ENCODE measurements around the gene FADS3. TPM values are rescaled to one million over a fixed set of nuclear protein-coding genes. Genes with fewer than 3 reads are reported as not detected.

The FADS3 gene
- total RNA-seq, 2 experiments from 2014 or later, result 7.2 to 10.1 TPM

DNA sequence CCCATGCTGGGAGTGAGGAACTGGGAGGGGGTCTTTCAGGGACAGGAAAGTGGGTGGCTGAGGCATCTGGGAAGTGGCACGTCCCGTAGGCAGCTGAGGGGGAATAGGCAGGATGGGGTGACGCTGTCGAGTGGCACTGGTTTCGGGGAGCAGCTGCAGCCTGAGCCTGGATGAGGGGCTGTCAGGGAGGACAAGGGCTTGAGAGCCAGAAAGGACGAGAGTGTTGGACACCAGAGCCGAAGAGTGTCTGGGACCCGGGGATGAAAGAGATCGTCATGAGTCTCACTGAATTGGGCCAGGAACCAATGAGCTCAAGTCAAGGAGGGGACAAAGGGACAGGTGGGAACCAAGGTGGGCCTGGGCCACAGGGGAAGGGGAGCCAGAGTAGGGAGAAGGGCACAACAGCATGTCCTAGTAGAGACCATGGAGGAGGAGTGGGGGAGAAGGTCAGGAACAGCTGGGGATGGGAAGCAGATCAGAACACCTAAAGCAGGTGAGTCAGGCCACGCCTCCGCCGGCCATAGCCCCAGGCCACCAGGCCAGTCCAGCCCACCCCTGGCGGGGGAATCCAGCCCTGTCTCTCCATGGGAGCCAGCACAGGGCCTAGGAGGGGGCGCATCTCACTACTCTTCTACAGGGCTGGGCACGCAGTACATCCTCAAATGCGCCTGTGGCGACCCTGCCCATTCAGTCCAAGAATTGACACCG, 21.8 kb upstream of the FADS3 start:
- ChIA-PET CTCF (interaction anchor here (0.5 to 4.0 kb wide), 3 partner anchors 13 to 169 kb away, joined by 3 to 23 read pairs (median 12); no protein-coding TSS in a partner anchor), POLR2A (no interaction called here)
- Mint-ChIP-seq H3K27me3 (peaks cover 28% of the 10 kb centered on the region), H3K36me3 (ENCODE audit: low read depth) (no peaks in the 10 kb centered on the region), H3K4me3 (no peak overlapping the region), H3K27ac (no peak overlapping the region), H3K4me1 (peaks cover 4% of the 10 kb centered on the region), H3K9me3 (ENCODE audit: low read depth) (no peaks in the 10 kb centered on the region)
- intact Hi-C loops (cut with DNase I, micrococcal nuclease), result no loop called here
- no peak for ATAC-seq
- DNase-seq, result no peak

- CTCF ChIA-PET, result no interaction called here
- intact Hi-C loops (cut with DNase I, micrococcal nuclease), result no loop called here
- Mint-ChIP-seq H3K4me3 (no peak overlapping the region), H3K27me3 (peaks cover 22% of the 10 kb centered on the region), H3K9me3 (ENCODE audit: low read depth) (no peaks in the 10 kb centered on the region), H3K36me3 (ENCODE audit: low read depth) (no peaks in the 10 kb centered on the region), H3K4me1 (no peaks in the 10 kb centered on the region), H3K27ac (no peak overlapping the region)
- ATAC-seq (no peak), DNase-seq (no peak)
- POLR2A ChIA-PET, result no interaction called here
Observed at GRCh38 chr11:61912530-61912898, 21.2 kb upstream of the FADS3 start.

DNA sequence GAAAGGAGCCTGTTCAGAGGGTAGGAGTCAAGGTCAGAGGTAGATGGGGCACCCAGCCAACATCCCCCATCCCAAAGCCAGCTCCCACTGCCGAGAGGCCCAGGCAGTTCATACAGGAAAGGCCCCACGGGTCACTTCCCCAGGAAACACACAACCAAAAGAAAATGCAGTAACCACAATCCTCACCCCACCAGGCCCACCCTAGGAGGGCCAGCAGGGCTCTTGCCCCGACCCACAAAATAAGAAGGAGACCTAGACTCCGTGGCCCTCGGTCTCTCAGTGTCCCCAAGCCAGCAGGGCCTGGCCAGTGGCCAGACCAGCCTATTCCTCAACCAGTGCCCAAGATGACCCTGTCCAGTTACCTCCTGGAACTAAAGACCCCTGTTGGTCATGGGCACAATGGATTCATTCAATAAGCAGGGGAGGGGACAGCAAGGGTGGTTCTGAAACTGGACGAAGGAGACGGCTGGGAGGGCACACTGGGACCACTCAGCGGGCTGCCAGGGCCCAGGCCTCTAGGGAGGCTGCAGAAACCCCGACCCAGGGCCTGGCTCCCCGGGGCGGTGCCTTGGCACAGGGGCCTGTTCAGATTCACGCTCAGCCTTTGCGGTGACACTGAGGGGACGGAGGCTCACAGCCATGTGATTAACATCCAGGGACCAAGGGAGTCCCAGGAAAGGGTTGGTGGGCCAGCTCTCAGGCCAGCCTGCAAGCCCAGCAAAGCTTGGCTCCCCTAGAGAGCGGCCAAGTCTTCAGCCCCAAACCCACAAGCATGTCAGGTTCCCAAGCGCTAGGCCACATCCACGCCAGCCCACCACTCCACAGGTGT, 20.6 kb upstream of the FADS3 start:
- H3K9me3 Mint-ChIP-seq (ENCODE audit: low read depth), result no peaks in the 10 kb centered on the region
- H3K27me3 Mint-ChIP-seq, result peaks cover 21% of the 10 kb centered on the region
- POLR2A ChIA-PET, result no interaction called here
- ATAC-seq (no peak), DNase-seq (no peak)
- no peak overlapping the region for H3K27ac Mint-ChIP-seq
- H3K4me1 Mint-ChIP-seq, result no peaks in the 10 kb centered on the region
- H3K36me3 Mint-ChIP-seq (ENCODE audit: low read depth), result no peaks in the 10 kb centered on the region
- CTCF ChIA-PET, result interaction anchor here (0.6 kb wide), 1 partner anchor 25 kb away, joined by 3 read pairs; no protein-coding TSS in a partner anchor
- H3K4me3 Mint-ChIP-seq, result no peak overlapping the region
- intact Hi-C loops (cut with DNase I, micrococcal nuclease), result no loop called here

- Mint-ChIP-seq H3K4me1 (no peaks in the 10 kb centered on the region), H3K4me3 (no peak overlapping the region), H3K36me3 (ENCODE audit: low read depth) (no peaks in the 10 kb centered on the region), H3K9me3 (ENCODE audit: low read depth) (no peaks in the 10 kb centered on the region), H3K27ac (no peak overlapping the region), H3K27me3 (peaks cover 16% of the 10 kb centered on the region)
- ATAC-seq (no peak), DNase-seq (no peak)
- ChIA-PET POLR2A (no interaction called here), CTCF (interaction anchor here (0.6 kb wide), 1 partner anchor 25 kb away, joined by 3 read pairs; no protein-coding TSS in a partner anchor)
- intact Hi-C loops (cut with DNase I, micrococcal nuclease), result no loop called here
Observed at GRCh38 chr11:61911128-61911700, 19.9 kb upstream of the FADS3 start.

DNA sequence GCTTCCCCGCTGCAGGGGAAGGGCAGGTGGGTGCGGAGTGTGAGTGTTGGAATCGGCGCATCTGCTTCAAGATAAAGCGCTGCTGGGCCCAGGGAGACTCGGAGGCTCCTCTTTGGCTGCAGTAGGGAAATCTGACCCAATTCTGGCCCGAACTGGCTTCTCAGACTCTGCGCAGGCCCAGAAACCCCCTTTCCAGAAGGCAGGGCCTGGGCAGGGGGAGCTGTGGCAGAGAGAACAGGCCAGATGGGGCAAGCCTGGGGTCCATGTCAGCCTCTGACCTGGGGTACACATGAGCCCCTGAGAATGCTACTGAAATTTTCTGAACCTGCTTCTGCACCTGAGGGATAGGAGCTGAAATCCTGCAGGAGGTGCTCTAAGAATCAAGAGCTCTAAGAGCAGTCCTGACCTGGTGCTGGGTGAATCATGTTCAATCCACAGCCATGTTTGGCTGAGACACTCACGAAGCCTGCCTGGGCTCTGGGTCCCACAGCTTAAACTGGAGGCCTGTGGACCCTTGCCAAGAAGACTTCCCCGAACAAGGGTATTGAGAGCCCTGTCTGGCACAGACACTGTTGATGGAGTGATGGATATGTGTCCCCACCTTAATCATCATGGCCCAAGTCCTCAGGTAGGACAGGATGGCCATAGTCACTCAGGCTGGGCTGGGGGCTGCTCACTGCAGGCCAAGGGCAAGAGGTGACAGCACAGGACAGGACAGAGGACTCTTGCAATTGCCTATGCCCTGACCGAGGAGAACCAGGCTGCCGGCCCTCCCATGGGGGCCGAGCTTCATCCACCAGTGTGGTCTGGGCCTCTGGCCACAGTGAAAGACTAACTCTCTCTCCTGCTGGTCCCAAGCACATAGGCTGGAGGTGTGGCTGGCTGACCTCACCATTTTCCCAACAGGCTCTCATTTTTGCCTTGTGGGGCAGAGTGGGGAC, 19.1 kb upstream of the FADS3 start:
- Mint-ChIP-seq H3K27ac (no peak overlapping the region), H3K4me1 (no peaks in the 10 kb centered on the region), H3K9me3 (ENCODE audit: low read depth) (no peaks in the 10 kb centered on the region), H3K27me3 (peaks cover 14% of the 10 kb centered on the region), H3K36me3 (ENCODE audit: low read depth) (no peaks in the 10 kb centered on the region), H3K4me3 (no peak overlapping the region)
- CTCF ChIA-PET, result interaction anchor here (0.6 kb wide), 1 partner anchor 10 kb away, joined by 5 read pairs; no protein-coding TSS in a partner anchor
- DNase-seq (no peak), ATAC-seq (no peak)
- intact Hi-C loops (cut with DNase I, micrococcal nuclease), result no loop called here
- POLR2A ChIA-PET, result no interaction called here

DNA sequence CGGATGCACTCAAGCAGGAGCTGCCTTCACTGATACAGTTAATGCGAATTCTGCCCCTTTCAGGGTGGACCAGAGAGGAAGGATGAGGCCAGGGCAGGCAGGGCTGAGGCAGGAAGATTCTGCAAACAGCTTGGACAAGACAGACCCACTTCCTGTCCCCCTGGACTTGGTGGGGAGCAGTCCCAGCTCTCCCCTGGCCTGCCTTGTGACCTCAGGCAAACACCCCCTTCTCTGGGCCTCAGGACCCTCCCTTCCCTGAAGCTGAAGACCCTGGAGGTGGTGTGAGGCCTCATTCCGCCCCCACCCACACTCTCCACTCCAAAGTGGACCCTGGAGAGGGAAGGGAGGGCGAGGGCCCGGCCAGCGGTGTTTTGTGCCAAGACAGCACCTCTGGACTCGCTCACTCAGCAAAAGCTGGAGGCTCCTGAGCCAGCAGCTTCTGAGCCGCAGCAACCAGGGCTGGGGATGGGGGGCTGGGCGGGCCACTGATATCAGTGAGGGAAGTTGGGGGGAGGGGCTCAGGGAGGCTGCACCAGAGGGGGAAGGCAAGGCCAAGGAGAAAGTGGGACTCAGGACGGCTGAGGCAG, 17.5 kb upstream of the FADS3 start:
- Mint-ChIP-seq H3K4me1 (no peaks in the 10 kb centered on the region), H3K27me3 (peaks cover 4% of the 10 kb centered on the region), H3K27ac (no peak overlapping the region), H3K4me3 (no peak overlapping the region), H3K36me3 (ENCODE audit: low read depth) (no peaks in the 10 kb centered on the region), H3K9me3 (ENCODE audit: low read depth) (no peaks in the 10 kb centered on the region)
- intact Hi-C loops (cut with DNase I, micrococcal nuclease), result no loop called here
- DNase-seq (no peak), ATAC-seq (no peak)
- POLR2A ChIA-PET, result no interaction called here
- CTCF ChIA-PET, result interaction anchor here (0.6 to 2.5 kb wide), 4 partner anchors 11 to 589 kb away, joined by 3 to 9 read pairs (median 6); no protein-coding TSS in a partner anchor

- DNase-seq (no peak), ATAC-seq (no peak)
- Mint-ChIP-seq H3K36me3 (ENCODE audit: low read depth) (no peaks in the 10 kb centered on the region), H3K4me1 (no peaks in the 10 kb centered on the region), H3K27ac (no peak overlapping the region), H3K27me3 (no peaks in the 10 kb centered on the region), H3K4me3 (no peak overlapping the region), H3K9me3 (ENCODE audit: low read depth) (no peaks in the 10 kb centered on the region)
- CTCF ChIA-PET, result interaction anchor here (0.6 to 2.5 kb wide), 4 partner anchors 10 to 589 kb away, joined by 3 to 9 read pairs (median 6); no protein-coding TSS in a partner anchor
- POLR2A ChIA-PET, result no interaction called here
- intact Hi-C loops (cut with DNase I, micrococcal nuclease), result no loop called here
Observed at GRCh38 chr11:61907871-61908729, 16.8 kb upstream of the FADS3 start.

DNA sequence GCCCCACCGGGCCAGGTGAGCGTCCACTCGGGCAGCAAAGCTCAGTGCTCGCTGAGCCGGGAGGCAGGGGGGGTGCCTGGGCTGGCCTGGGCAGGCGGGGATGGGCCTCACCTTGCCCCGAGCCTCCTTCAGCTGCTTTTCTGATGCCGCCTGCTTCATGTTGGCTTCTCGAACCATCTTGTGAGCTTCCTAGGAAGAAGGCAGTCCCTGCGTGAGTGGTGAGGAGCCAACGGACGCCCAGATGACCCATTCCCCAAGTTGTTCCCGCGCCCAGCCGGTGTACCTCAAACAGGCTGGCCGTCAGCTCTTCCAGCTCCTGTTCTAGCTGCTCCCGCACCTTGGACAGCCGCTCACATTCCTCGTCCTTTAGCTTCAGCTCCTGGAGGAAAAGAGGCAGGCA, 15.9 kb upstream of the FADS3 start:
- ChIA-PET CTCF (interaction anchor here (1.5 to 2.5 kb wide), 3 partner anchors 9 to 110 kb away, joined by 3 to 9 read pairs (median 8); no protein-coding TSS in a partner anchor), POLR2A (no interaction called here)
- Mint-ChIP-seq H3K27me3 (no peaks in the 10 kb centered on the region), H3K4me3 (no peak overlapping the region), H3K36me3 (ENCODE audit: low read depth) (no peaks in the 10 kb centered on the region), H3K27ac (no peak overlapping the region), H3K4me1 (no peaks in the 10 kb centered on the region), H3K9me3 (ENCODE audit: low read depth) (no peaks in the 10 kb centered on the region)
- no peak for DNase-seq
- no peak for ATAC-seq
- intact Hi-C loops (cut with DNase I, micrococcal nuclease), result no loop called here

GRCh38 chr11:61906522-61906909, 15.2 kb upstream of the FADS3 start:
- CTCF ChIA-PET, result interaction anchor here (2.5 kb wide), 1 partner anchor 41 kb away, joined by 8 read pairs; no protein-coding TSS in a partner anchor
- POLR2A ChIA-PET, result no interaction called here
- no peak overlapping the region for H3K27ac Mint-ChIP-seq
- ATAC-seq (no peak), DNase-seq (no peak)
- no peaks in the 10 kb centered on the region for H3K4me1 Mint-ChIP-seq
- H3K36me3 Mint-ChIP-seq (ENCODE audit: low read depth), result no peaks in the 10 kb centered on the region
- H3K4me3 Mint-ChIP-seq, result no peak overlapping the region
- intact Hi-C loops (cut with DNase I, micrococcal nuclease), result no loop called here
- H3K27me3 Mint-ChIP-seq, result no peaks in the 10 kb centered on the region
- no peaks in the 10 kb centered on the region for H3K9me3 Mint-ChIP-seq (ENCODE audit: low read depth)

Data from activated CD4-positive, alpha-beta T cell treated with anti-CD3 and anti-CD28 coated beads for 36 hours (primary cell).